ENCODE measurements around the gene IMMP2L. TPM values are rescaled to one million over a fixed set of nuclear protein-coding genes. Genes with fewer than 3 reads are reported as not detected.

Gene IMMP2L
- total and polyA plus RNA-seq, 2 of the 13 experiments (the other 11 are each of a cell fraction or from before 2014, with no cell fraction given), result 7.8 to 16.9 TPM

GRCh38 chr7:110808361-110808760, 753.9 kb downstream of the IMMP2L start:
- Histone ChIP-seq H3K9ac (ENCODE audit: insufficient read depth, low read depth, low read length) (no peak overlapping the region), H3K27ac (ENCODE audit: extremely low read length, insufficient read depth, low read length) (no peak overlapping the region), H3K27me3 (ENCODE audit: control insufficient read depth in 1 of 2, insufficient read depth in 2 of 2, low read length in 2 of 2) (no peaks in the 10 kb centered on the region), H2AFZ (ENCODE audit: low read length) (no peak overlapping the region), H3K4me1 (ENCODE audit: insufficient read depth, low read length) (no peaks in the 10 kb centered on the region), H3K4me2 (ENCODE audit: low read depth, low read length) (no peak overlapping the region), H3K36me3 (replicated peaks in 1 of 2; ENCODE audit: control insufficient read depth in 1 of 2, insufficient read depth in 2 of 2, low read length in 2 of 2) (no peaks in the 10 kb centered on the region), H3K4me3 (replicated peaks in 1 of 3; ENCODE audit: insufficient read depth in 1 of 3, low read depth in 2 of 3, low read length in 3 of 3) (no peak overlapping the region), H3K79me2 (ENCODE audit: insufficient read depth, low read length) (no peaks in the 10 kb centered on the region), H3K9me3 (ENCODE audit: low read length) (no peaks in the 10 kb centered on the region), H4K20me1 (ENCODE audit: insufficient read depth, low read length) (no peaks in the 10 kb centered on the region)
- DNase-seq (ENCODE audit: low spot score), result no peak
- TF ChIP-seq ZNF543 (CRISPR knock-in tag; IDR thresholded peaks at IDR 0.05) (no peak), ZNF644 (CRISPR knock-in tag; IDR thresholded peaks at IDR 0.05; ENCODE audit: low read depth) (no peak), ATF2 (CRISPR knock-in tag; IDR thresholded peaks at IDR 0.05) (no peak), GZF1 (CRISPR knock-in tag; IDR thresholded peaks at IDR 0.05) (no peak), JARID2 (CRISPR knock-in tag; IDR thresholded peaks at IDR 0.05; ENCODE audit: insufficient replicate concordance) (no peak), ZNF672 (CRISPR knock-in tag; IDR thresholded peaks at IDR 0.05) (no peak), ZNF251 (CRISPR knock-in tag; IDR thresholded peaks at IDR 0.05) (no peak), ZSCAN12 (CRISPR knock-in tag; IDR thresholded peaks at IDR 0.05) (no peak)
- WGBS (ENCODE audit: low lambda C conversion rate), result 5% methylated on average over 1 of the region's 1 CpG
- in situ Hi-C loops (cut with HindIII; ENCODE audit: extremely low pct_ligation_motif_present, low pct_unique_long_range_greater_than_20kb) (no loop called here), intact Hi-C loops (cut with micrococcal nuclease; ENCODE audit: unreplicated experiment) (no loop called here)
- POLR2A ChIA-PET, result no interaction called here
- CTCF ChIA-PET (ENCODE audit: low intra/inter-chr PET ratio, low total read pairs), result no interaction called here
- BruUV-seq (replicated peaks), result no TSS peak
- no peak for ATAC-seq
- no peak for FAIRE-seq

- in situ Hi-C loops (cut with HindIII; ENCODE audit: extremely low pct_ligation_motif_present, low pct_unique_long_range_greater_than_20kb), result no loop called here
- no TSS peak for BruUV-seq (replicated peaks)
These were observed 757.8 kb downstream of the IMMP2L start for GRCh38 chr7:110804501-110804900.

More at GRCh38 chr7:110804501-110804900, 757.8 kb downstream of the IMMP2L start:
- Histone ChIP-seq H3K4me3 (replicated peaks in 1 of 3; ENCODE audit: insufficient read depth in 1 of 3, low read depth in 2 of 3, low read length in 3 of 3) (no peak overlapping the region), H3K27me3 (ENCODE audit: control insufficient read depth in 1 of 2, insufficient read depth in 2 of 2, low read length in 2 of 2) (no peaks in the 10 kb centered on the region), H3K36me3 (replicated peaks in 1 of 2; ENCODE audit: control insufficient read depth in 1 of 2, insufficient read depth in 2 of 2, low read length in 2 of 2) (no peaks in the 10 kb centered on the region), H3K27ac (ENCODE audit: extremely low read length, insufficient read depth, low read length) (no peak overlapping the region), H4K20me1 (ENCODE audit: insufficient read depth, low read length) (no peaks in the 10 kb centered on the region), H2AFZ (ENCODE audit: low read length) (no peak overlapping the region), H3K4me1 (ENCODE audit: insufficient read depth, low read length) (no peaks in the 10 kb centered on the region), H3K9ac (ENCODE audit: insufficient read depth, low read depth, low read length) (no peak overlapping the region), H3K79me2 (ENCODE audit: insufficient read depth, low read length) (no peaks in the 10 kb centered on the region), H3K9me3 (ENCODE audit: low read length) (no peaks in the 10 kb centered on the region), H3K4me2 (ENCODE audit: low read depth, low read length) (no peak overlapping the region)
- ChIA-PET POLR2A (no interaction called here), CTCF (ENCODE audit: low intra/inter-chr PET ratio, low total read pairs) (no interaction called here)
- 38% methylated on average over 5 of the region's 5 CpGs for WGBS (ENCODE audit: low lambda C conversion rate)
- ATAC-seq, result no peak
- intact Hi-C loops (cut with micrococcal nuclease; ENCODE audit: unreplicated experiment), result no loop called here
- TF ChIP-seq IKZF4 (CRISPR knock-in tag; IDR thresholded peaks at IDR 0.05; ENCODE audit: borderline replicate concordance, low read depth, not compliant biosample characterization), result no peak
- no peak for DNase-seq (ENCODE audit: low spot score)
- FAIRE-seq, result no peak

Measured in HepG2 (cell line).